ENCODE measurements around the gene COL20A1.
"Not testable (repeated sequence)": the region's sequence is repeated elsewhere in the genome, so short reads cannot be mapped to it uniquely, and the experiment has no call there.

Gene COL20A1

GRCh38 chr20:63293871-63294535 is 1.0 kb downstream of the COL20A1 start:
- DNase-seq = no peak

GRCh38 chr20:63294536-63294900 is 1.5 kb downstream of the COL20A1 start:
- no peak for DNase-seq

GRCh38 chr20:63295018-63295417 is 2.0 kb downstream of the COL20A1 start:
- DNase-seq = no peak

GRCh38 chr20:63295422-63295821 is 2.4 kb downstream of the COL20A1 start:
- DNase-seq = no peak

- DNase-seq = no peak
Observed at GRCh38 chr20:63295846-63296245, 2.9 kb downstream of the COL20A1 start.

- DNase-seq = no peak
Observed at GRCh38 chr20:63296531-63297299, 3.7 kb downstream of the COL20A1 start.

- DNase-seq = no peak
Observed at GRCh38 chr20:63297371-63297781, 4.4 kb downstream of the COL20A1 start.

GRCh38 chr20:63297796-63298572 is 5.0 kb downstream of the COL20A1 start:
- no peak for DNase-seq

- DNase-seq = no peak
Observed at GRCh38 chr20:63298731-63299312, 5.8 kb downstream of the COL20A1 start.

GRCh38 chr20:63301671-63302070 is 8.7 kb downstream of the COL20A1 start:
- no peak for DNase-seq

- no peak for DNase-seq
Observed at GRCh38 chr20:63303095-63303666, 10.2 kb downstream of the COL20A1 start.

GRCh38 chr20:63305393-63305792 is 12.4 kb downstream of the COL20A1 start:
- DNase-seq = no peak

GRCh38 chr20:63305933-63306672 is 13.1 kb downstream of the COL20A1 start:
- DNase-seq = not testable (repeated sequence)

GRCh38 chr20:63306673-63307537 is 13.9 kb downstream of the COL20A1 start:
- DNase-seq = no peak

- DNase-seq = no peak
Observed at GRCh38 chr20:63307538-63308217, 14.7 kb downstream of the COL20A1 start.

GRCh38 chr20:63308218-63308911 is 15.4 kb downstream of the COL20A1 start:
- DNase-seq = no peak

- no peak for DNase-seq
Observed at GRCh38 chr20:63309261-63310071, 16.5 kb downstream of the COL20A1 start.

GRCh38 chr20:63310265-63310991 is 17.4 kb downstream of the COL20A1 start:
- DNase-seq = no peak
